ENCODE results near the gene DPH5.

Gene DPH5

DNA sequence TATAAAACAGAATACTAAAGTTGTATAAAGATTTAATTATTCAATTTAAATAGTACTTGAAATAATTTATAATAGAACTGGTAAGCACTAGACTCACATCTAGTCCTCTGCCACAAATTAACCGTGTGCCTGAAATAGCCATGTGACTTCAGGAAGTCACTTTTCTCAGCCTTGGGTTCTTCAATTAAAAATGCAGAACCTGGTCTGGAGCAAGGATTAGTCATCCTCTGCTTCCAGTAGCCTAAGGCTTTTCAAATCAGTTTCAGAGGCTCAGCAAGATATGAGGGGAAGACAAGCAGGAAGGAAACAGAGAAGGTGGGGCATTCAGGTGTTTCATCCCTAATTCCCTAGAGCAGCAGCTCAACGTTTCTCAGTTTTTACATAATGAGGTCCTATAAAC is 23.0 kb downstream of the DPH5 start:
- no peak overlapping the region for H3K9ac ChIP-seq (ENCODE audit: low read length)
- H3K36me3 ChIP-seq (ENCODE audit: control insufficient read depth, insufficient read depth, low read length), result peaks cover 6% of the 10 kb centered on the region
- H3K27ac ChIP-seq (ENCODE audit: low read depth, low read length), result no peak overlapping the region
- H3K4me3 ChIP-seq (ENCODE audit: low read length), result no peak overlapping the region
- no peaks in the 10 kb centered on the region for H3K27me3 ChIP-seq (ENCODE audit: control insufficient read depth, insufficient read depth, low read length)
- H3K4me1 ChIP-seq (ENCODE audit: control insufficient read depth, insufficient read depth, low read length), result no peaks in the 10 kb centered on the region

DNA sequence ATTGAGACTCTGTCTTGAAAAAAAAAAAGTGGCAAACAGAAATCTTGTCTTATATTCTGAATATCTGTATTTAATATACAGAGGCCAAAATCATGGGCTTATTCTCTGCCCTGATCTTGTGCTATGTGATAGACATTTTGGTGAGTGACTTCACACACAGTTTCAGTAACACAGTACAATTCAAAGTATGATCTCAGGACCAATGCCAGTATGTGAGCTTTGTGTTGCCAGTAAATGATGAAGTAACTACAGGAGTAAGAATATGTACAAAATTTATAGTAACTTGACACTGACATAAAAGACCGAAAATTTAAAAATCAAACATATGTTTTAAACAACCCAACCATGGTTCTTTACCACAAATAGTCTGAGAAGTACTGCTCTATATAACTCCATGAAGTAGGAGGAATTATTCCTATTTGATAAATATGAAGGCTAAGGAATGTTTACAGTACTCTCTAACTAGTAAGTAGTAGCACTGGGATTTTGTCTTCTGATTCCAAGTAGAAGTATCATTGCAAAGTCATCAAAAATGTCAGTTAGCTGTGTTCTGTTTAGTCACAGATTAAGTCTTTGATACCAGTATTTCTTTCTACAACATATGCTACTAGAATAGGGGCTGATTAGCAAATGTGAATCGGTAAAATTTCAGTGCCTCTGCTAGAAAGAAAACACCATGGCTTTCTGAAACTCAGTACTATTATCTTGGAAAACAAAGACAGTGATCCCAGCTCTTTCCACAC is 25.3 kb downstream of the DPH5 start:
- Histone ChIP-seq H3K4me3 (ENCODE audit: low read length) (no peak overlapping the region), H3K36me3 (ENCODE audit: control insufficient read depth, insufficient read depth, low read length) (peaks cover 6% of the 10 kb centered on the region), H3K27ac (ENCODE audit: low read depth, low read length) (no peak overlapping the region), H3K27me3 (ENCODE audit: control insufficient read depth, insufficient read depth, low read length) (no peaks in the 10 kb centered on the region), H3K9ac (ENCODE audit: low read length) (no peak overlapping the region), H3K4me1 (ENCODE audit: control insufficient read depth, insufficient read depth, low read length) (no peaks in the 10 kb centered on the region)

DNA sequence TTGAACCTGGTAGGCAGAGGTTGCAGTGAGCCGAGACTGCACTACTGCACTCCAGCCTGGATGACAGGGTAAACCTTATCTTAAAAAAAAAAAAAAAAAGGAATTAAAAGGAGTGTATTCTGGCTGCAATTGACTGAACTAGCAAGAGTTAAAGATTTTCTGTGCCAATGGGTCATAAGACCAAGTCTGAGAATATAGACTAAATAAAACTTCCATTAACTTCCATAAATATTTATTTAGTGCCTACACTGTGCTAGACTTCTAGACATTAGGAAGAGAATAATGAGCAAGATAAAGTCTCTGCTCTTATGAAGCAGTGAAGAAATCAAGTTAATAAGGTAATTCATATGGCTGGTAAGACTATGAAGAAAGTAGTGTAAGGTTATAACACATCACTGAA is 27.2 kb downstream of the DPH5 start:
- Histone ChIP-seq H3K27ac (ENCODE audit: low read depth, low read length) (no peak overlapping the region), H3K4me3 (ENCODE audit: low read length) (no peak overlapping the region), H3K36me3 (ENCODE audit: control insufficient read depth, insufficient read depth, low read length) (peaks cover 6% of the 10 kb centered on the region), H3K4me1 (ENCODE audit: control insufficient read depth, insufficient read depth, low read length) (no peaks in the 10 kb centered on the region), H3K9ac (ENCODE audit: low read length) (no peak overlapping the region), H3K27me3 (ENCODE audit: control insufficient read depth, insufficient read depth, low read length) (no peaks in the 10 kb centered on the region)

DNA sequence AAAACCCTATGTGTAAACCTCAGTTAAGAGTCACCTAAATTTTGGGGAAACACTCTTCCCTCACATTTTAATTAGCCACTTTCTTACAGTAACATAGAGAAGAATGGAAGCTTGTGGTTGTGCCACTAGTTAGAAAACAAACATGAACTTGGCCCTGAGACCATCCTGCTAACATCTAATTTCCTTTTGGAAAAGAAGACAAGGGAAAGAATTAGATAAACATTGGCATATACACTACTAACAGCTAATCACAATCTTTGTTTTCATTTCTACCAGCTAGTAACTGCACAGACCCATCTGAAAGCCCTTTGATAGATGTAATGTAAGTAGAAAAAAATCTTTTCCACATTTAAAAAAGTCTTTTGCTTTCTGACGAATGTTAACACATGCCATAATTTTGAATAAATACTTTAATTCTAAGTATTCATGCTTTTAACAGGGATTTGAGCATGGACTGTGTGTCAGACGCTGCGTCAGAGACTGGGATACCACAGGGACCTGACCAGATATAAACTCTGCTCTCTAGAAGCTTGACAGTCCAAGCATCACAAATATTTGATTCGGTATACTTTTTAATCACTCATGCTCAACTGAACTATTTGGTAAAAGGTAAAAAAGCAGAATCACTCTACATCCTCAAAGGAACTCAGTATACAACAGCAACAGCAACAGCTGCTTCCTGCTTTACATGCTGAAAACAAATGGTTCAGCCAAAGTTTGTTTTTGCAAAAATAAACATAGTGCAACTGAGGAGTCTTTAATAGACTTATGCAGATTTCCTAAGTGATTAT is 30.2 kb downstream of the DPH5 start:
- no peaks in the 10 kb centered on the region for H3K4me1 ChIP-seq (ENCODE audit: control insufficient read depth, insufficient read depth, low read length)
- no peak overlapping the region for H3K9ac ChIP-seq (ENCODE audit: low read length)
- no peaks in the 10 kb centered on the region for H3K27me3 ChIP-seq (ENCODE audit: control insufficient read depth, insufficient read depth, low read length)
- no peak overlapping the region for H3K4me3 ChIP-seq (ENCODE audit: low read length)
- H3K36me3 ChIP-seq (ENCODE audit: control insufficient read depth, insufficient read depth, low read length), result peaks cover 2% of the 10 kb centered on the region
- H3K27ac ChIP-seq (ENCODE audit: low read depth, low read length), result no peak overlapping the region

DNA sequence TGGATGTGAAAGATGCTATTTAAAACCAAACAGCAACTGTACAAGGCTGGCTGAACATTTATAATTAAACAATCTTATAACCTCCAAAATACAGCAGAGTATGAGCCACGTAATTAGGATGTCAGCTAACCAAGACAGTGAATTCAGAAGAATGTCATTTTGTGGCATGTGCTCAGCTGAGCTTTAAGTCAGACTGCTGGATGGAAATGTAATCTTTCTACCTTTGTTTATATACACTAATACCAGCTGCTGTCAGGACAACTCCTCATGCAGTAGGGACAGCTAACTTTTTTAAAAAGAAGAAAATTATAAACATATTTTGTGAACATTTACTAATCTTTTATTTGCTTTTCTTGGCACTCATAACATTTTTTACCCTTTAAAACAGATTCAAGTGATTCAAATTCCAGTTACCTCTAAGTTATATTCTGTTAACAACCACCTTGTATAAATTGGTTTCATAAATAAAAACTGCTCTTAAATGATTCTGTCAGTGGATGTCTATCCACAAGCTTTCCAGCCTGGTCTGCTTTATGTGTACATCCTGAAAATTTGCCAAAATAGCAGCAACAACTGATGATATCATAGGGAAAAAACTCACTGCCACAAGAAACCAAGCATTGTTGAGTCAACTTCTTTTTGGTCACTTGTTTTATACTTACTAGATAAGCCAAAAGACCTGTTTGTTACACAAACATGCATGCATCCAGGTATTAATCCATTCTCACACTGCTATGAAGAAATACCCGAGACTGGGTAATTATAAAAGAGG is 36.1 kb downstream of the DPH5 start:
- Histone ChIP-seq H3K9ac (ENCODE audit: low read length) (no peak overlapping the region), H3K4me1 (ENCODE audit: control insufficient read depth, insufficient read depth, low read length) (peaks cover 4% of the 10 kb centered on the region), H3K27me3 (ENCODE audit: control insufficient read depth, insufficient read depth, low read length) (no peaks in the 10 kb centered on the region), H3K36me3 (ENCODE audit: control insufficient read depth, insufficient read depth, low read length) (no peaks in the 10 kb centered on the region), H3K27ac (ENCODE audit: low read depth, low read length) (peak overlapping the region; percentile 48), H3K4me3 (ENCODE audit: low read length) (no peak overlapping the region)

DNA sequence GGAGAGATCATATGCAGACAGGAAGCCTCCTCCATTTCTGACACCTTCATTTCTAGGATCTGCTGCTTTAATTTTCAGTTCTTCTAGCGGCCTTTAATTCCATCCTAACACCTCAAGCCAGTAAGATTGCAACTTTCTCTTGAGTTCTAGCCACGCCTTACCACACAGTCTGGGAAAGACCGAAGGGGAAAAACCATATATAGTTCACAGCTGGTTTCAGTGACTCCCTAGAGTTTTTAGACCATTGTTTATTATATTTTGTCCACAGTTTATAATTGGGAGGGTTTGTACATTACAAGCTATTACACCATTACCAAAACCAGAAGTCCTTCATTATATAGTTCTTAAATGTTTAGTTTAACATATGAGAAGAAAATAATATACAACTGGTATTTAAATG is 37.5 kb downstream of the DPH5 start:
- peaks cover 4% of the 10 kb centered on the region for H3K4me1 ChIP-seq (ENCODE audit: control insufficient read depth, insufficient read depth, low read length)
- H3K36me3 ChIP-seq (ENCODE audit: control insufficient read depth, insufficient read depth, low read length), result no peaks in the 10 kb centered on the region
- no peak overlapping the region for H3K27ac ChIP-seq (ENCODE audit: low read depth, low read length)
- H3K4me3 ChIP-seq (ENCODE audit: low read length), result no peak overlapping the region
- no peaks in the 10 kb centered on the region for H3K27me3 ChIP-seq (ENCODE audit: control insufficient read depth, insufficient read depth, low read length)
- H3K9ac ChIP-seq (ENCODE audit: low read length), result no peak overlapping the region

DNA sequence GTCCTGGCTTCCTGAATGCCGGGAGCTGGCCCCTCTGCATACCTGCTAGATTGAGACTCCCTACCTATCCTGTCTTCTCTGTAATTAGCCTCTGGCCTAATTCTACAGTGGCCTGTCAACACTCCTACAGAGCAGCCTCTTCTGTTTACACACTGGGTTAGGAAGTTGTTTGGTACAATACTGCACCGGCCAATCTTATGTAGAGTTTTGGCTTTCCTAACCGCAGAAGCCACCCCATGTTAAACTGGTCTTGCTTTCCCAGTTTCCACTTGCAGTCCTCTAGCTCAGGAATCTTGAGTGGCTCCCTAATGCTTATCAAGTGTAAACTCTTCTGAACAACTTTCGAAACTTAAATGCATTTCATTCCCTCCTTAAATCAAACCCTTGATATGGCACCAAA is 42.8 kb downstream of the DPH5 start:
- no peaks in the 10 kb centered on the region for H3K27me3 ChIP-seq (ENCODE audit: control insufficient read depth, insufficient read depth, low read length)
- H3K36me3 ChIP-seq (ENCODE audit: control insufficient read depth, insufficient read depth, low read length), result no peaks in the 10 kb centered on the region
- H3K4me3 ChIP-seq (ENCODE audit: low read length), result no peak overlapping the region
- H3K4me1 ChIP-seq (ENCODE audit: control insufficient read depth, insufficient read depth, low read length), result no peaks in the 10 kb centered on the region
- H3K27ac ChIP-seq (ENCODE audit: low read depth, low read length), result no peak overlapping the region
- H3K9ac ChIP-seq (ENCODE audit: low read length), result no peak overlapping the region

DNA sequence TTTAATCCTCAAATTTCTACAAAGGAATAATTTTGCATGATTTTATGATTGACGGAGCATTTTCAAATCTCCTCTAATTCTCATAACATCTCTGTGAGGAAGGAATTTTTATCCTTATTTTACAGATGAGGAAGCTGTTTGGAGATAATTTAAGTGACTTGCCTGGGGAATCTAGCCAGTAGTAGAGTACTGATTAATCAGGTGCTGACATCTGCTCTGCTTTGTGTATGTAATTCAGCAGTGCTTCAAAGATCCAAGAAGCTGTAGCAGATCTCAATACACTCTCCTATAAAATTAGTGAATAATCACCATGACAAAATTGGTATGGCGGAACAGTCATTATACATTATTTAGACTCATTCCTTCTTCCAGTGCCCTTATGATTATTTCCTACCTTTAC is 46.0 kb downstream of the DPH5 start:
- Histone ChIP-seq H3K4me1 (ENCODE audit: control insufficient read depth, insufficient read depth, low read length) (no peaks in the 10 kb centered on the region), H3K4me3 (ENCODE audit: low read length) (no peak overlapping the region), H3K27me3 (ENCODE audit: control insufficient read depth, insufficient read depth, low read length) (no peaks in the 10 kb centered on the region), H3K36me3 (ENCODE audit: control insufficient read depth, insufficient read depth, low read length) (no peaks in the 10 kb centered on the region), H3K27ac (ENCODE audit: low read depth, low read length) (no peak overlapping the region), H3K9ac (ENCODE audit: low read length) (no peak overlapping the region)

DNA sequence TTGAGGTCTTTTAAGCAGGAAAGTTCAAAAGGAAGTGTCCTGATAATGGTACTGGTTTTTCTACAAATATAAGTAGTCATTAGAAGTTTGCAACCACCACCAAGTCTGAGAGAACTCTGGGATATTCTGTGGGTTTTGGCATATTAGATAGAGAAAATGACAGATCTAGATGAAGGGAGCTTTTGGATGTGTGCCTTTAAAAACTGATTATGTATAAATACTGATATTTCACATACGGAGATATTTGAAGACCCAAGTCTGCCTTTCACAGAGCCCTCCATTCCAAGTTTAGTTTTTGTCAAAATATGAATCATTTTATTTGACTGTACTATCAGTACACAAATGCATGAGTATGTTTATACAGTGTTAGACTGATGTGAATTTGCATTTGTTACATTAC is 48.6 kb downstream of the DPH5 start:
- Histone ChIP-seq H3K4me3 (ENCODE audit: low read length) (no peak overlapping the region), H3K27me3 (ENCODE audit: control insufficient read depth, insufficient read depth, low read length) (no peaks in the 10 kb centered on the region), H3K27ac (ENCODE audit: low read depth, low read length) (no peak overlapping the region), H3K9ac (ENCODE audit: low read length) (no peak overlapping the region), H3K4me1 (ENCODE audit: control insufficient read depth, insufficient read depth, low read length) (no peaks in the 10 kb centered on the region), H3K36me3 (ENCODE audit: control insufficient read depth, insufficient read depth, low read length) (no peaks in the 10 kb centered on the region)

DNA sequence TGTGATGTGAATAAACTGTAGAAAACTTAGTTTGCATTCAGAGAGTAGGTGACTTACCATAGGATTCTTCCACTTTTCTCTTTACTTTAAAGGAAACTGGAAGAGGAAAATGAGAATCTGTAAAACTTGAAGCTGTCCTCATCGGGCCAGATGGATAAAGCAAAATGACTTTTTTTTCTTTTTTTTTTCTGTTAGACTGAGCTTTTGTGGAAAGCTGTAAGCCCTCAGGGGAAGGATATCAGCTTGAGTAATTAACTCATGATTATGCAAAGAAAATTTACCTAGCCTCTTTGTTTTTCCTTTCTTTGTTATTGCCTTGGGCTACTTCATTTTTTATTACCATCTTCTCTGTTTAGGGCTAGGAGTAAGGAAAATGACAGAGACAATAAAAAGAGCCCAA is 53.4 kb downstream of the DPH5 start:
- no peaks in the 10 kb centered on the region for H3K27me3 ChIP-seq (ENCODE audit: control insufficient read depth, insufficient read depth, low read length)

DNA sequence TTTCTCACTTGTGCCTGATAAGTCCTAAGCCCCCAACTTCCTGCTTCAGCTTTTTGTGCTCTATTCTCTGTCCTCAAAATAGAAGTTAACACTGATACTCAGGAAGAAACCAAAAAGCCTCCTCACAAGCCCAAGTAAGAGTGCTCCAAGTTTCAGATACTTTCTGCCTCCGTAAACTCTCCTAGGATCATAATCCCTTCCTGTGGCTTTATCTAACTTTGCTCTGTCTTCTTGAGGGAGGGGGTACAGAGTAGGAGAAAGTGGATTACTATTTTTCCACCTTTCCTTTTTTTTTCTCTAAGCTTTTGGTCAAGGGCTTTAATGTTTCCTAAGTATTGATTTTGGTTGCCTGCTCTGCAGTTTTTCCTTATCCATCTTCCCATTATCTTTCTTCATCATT is 54.6 kb downstream of the DPH5 start:
- Histone ChIP-seq H3K9ac (ENCODE audit: low read length) (no peak overlapping the region), H3K27me3 (ENCODE audit: control insufficient read depth, insufficient read depth, low read length) (no peaks in the 10 kb centered on the region), H3K36me3 (ENCODE audit: control insufficient read depth, insufficient read depth, low read length) (peaks cover 7% of the 10 kb centered on the region), H3K27ac (ENCODE audit: low read depth, low read length) (no peak overlapping the region), H3K4me1 (ENCODE audit: control insufficient read depth, insufficient read depth, low read length) (no peaks in the 10 kb centered on the region), H3K4me3 (ENCODE audit: low read length) (no peak overlapping the region)

More for the DNA sequence above, 53.4 kb downstream of the DPH5 start:
- peaks cover 2% of the 10 kb centered on the region for H3K36me3 ChIP-seq (ENCODE audit: control insufficient read depth, insufficient read depth, low read length)
- H3K4me3 ChIP-seq (ENCODE audit: low read length), result no peak overlapping the region
- no peaks in the 10 kb centered on the region for H3K4me1 ChIP-seq (ENCODE audit: control insufficient read depth, insufficient read depth, low read length)
- H3K9ac ChIP-seq (ENCODE audit: low read length), result no peak overlapping the region
- no peak overlapping the region for H3K27ac ChIP-seq (ENCODE audit: low read depth, low read length)

DNA sequence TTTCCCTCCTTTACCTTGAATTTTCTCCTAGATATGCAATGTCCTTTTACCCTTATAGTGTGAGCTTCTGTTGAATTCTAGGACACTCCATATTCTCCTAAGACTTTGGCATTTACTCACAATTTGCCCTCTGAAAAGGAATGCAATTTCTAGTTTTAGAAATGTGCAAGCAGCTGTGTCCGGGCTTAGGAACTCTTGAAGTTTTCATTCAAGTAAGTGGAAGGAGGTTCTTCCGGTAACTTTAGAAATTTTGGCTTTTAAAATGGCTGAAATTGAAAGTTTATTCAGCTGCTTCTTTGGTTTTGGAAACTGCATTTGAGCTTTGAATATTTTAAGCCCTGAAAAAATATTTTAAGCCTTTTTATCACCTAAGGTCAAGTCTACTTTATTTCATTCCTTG is 56.3 kb downstream of the DPH5 start:
- no peaks in the 10 kb centered on the region for H3K4me1 ChIP-seq (ENCODE audit: control insufficient read depth, insufficient read depth, low read length)
- no peak overlapping the region for H3K27ac ChIP-seq (ENCODE audit: low read depth, low read length)
- H3K4me3 ChIP-seq (ENCODE audit: low read length), result no peak overlapping the region
- no peaks in the 10 kb centered on the region for H3K27me3 ChIP-seq (ENCODE audit: control insufficient read depth, insufficient read depth, low read length)
- H3K9ac ChIP-seq (ENCODE audit: low read length), result no peak overlapping the region
- H3K36me3 ChIP-seq (ENCODE audit: control insufficient read depth, insufficient read depth, low read length), result peaks cover 9% of the 10 kb centered on the region

All from rectal smooth muscle tissue (tissue), 1 donor.